Activated naive CD4-positive, alpha-beta T cell (primary cell): ENCODE results near the gene PCIF1.
"Not testable (repeated sequence)": the region's sequence is repeated elsewhere in the genome, so short reads cannot be mapped to it uniquely, and the experiment has no call there.

Source experiments
- DNase-seq, 4 experiments: peaks; one replicate each; lab custom pipeline; 2025; lab: John Stamatoyannopoulos, UW

Gene PCIF1

GRCh38 chr20:45967551-45968080, 33.1 kb downstream of the PCIF1 start:
- no peak for DNase-seq

- DNase-seq, result no peak
Measured at GRCh38 chr20:45968081-45968671, 33.7 kb downstream of the PCIF1 start.

- DNase-seq, result no peak
Measured at GRCh38 chr20:45968801-45969711, 34.6 kb downstream of the PCIF1 start.

GRCh38 chr20:45969712-45970634, 35.5 kb downstream of the PCIF1 start:
- no peak for DNase-seq

- DNase-seq, result no peak
Measured at GRCh38 chr20:45970646-45971424, 36.4 kb downstream of the PCIF1 start.

GRCh38 chr20:45971425-45971674, 36.9 kb downstream of the PCIF1 start:
- DNase-seq, result peak in 1 of 4 experiments; percentile 55

- peak; percentile 86 to 96 (median 94) for DNase-seq
Measured at GRCh38 chr20:45971675-45972499, 37.4 kb downstream of the PCIF1 start, which contains the start of gene ZNF335. Gene ZNF335 (minus strand): TSS chr20:45972203. CDS start chr20:45971410, 793 bp downstream.

GRCh38 chr20:45972500-45973183, 38.2 kb downstream of the PCIF1 start:
- DNase-seq, result no peak

- DNase-seq, result no peak
Measured at GRCh38 chr20:45974896-45975565, 40.5 kb downstream of the PCIF1 start.

- DNase-seq, result no peak
Measured at GRCh38 chr20:45975686-45976085, 41.2 kb downstream of the PCIF1 start.

- no peak for DNase-seq
Measured at GRCh38 chr20:45976086-45976485, 41.6 kb downstream of the PCIF1 start.

GRCh38 chr20:45981261-45981660, 46.8 kb downstream of the PCIF1 start:
- DNase-seq, result no peak

- DNase-seq, result no peak
Measured at GRCh38 chr20:45983279-45983743, 48.8 kb downstream of the PCIF1 start.

- no peak for DNase-seq
Measured at GRCh38 chr20:45985573-45985972, 51.1 kb downstream of the PCIF1 start.

- DNase-seq, result peak; percentile 37 to 71 (median 65)
Measured at GRCh38 chr20:45987108-45987780, 52.8 kb downstream of the PCIF1 start.

GRCh38 chr20:45988830-45989229, 54.3 kb downstream of the PCIF1 start:
- DNase-seq, result not testable (repeated sequence)

- no peak for DNase-seq
Measured at GRCh38 chr20:45991616-45992015, 57.1 kb downstream of the PCIF1 start.

- DNase-seq, result no peak
Measured at GRCh38 chr20:45993197-45993951, 58.9 kb downstream of the PCIF1 start.
